ENCODE measurements around the gene AUTS2.

DNA sequence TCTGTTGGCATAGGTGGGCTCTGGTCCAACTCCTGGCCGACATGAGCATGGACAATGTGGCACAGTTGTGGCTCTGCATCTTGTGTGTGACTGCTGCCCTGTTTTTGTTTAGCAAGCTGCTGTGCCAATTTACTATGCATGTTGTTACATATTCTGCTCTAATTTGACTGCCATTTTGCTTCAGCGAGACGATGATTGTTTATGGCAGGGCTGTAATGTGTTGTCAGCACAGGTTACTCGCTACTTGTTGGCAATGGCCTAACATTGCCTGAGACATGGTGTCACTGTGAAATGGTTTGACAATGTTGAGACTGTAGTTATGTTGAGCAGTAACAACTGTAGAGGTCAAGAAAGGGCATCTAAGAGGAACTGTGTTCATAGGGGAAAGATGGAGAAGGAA, 659.6 kb downstream of the AUTS2 start:
- TF ChIP-seq, protein P1, sequence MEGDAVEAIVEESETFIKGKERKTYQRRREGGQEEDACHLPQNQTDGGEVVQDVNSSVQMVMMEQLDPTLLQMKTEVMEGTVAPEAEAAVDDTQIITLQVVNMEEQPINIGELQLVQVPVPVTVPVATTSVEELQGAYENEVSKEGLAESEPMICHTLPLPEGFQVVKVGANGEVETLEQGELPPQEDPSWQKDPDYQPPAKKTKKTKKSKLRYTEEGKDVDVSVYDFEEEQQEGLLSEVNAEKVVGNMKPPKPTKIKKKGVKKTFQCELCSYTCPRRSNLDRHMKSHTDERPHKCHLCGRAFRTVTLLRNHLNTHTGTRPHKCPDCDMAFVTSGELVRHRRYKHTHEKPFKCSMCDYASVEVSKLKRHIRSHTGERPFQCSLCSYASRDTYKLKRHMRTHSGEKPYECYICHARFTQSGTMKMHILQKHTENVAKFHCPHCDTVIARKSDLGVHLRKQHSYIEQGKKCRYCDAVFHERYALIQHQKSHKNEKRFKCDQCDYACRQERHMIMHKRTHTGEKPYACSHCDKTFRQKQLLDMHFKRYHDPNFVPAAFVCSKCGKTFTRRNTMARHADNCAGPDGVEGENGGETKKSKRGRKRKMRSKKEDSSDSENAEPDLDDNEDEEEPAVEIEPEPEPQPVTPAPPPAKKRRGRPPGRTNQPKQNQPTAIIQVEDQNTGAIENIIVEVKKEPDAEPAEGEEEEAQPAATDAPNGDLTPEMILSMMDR (IDR thresholded peaks at IDR 0.05) = no peak
- TF ChIP-seq POLR2AphosphoS5 (IDR thresholded peaks at IDR 0.05; ENCODE audit: insufficient read depth in 1 of 2, low read depth in 1 of 2) = no peak

All from vagina (tissue), 2 donors.